Measurements from ENCODE around the gene SETD7.

DNA sequence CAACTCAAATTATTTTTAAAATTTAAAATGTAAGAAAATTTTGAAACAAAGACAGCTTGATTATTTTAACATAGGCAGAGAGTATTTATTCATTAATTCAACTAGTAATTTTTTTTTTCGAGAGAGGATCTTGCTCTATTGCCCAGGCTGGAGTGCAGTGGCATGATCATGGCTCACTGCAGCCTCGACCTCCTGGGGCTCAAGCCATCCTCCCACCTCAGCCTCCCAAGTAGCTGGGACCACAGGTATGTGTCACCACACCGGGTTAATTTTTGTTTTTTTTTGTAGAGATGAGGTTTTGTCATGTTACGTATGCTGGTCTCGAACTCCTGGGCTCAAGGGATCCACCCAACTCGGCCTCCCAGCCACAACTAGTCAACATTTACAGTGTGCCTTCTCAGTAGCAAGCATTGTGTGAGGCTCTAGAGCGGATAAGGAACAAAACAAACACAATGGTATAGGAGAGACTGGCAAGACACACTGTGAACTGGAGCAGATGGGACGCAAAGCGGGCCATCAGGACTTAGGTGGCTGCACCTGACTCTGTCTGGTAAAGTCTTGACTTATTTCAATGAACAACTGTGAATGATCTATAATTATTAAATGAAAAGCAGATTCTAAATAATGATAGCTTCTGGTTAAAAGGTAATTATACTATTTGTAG lies 21.6 kb downstream of the SETD7 start:
- no peak for TF ChIP-seq EZH2 (IDR thresholded peaks at IDR 0.05; ENCODE audit: low read depth, unreplicated experiment)
- TF ChIP-seq CREB1 (CRISPR knock-in tag; IDR thresholded peaks at IDR 0.05; ENCODE audit: low read depth): no peak
- no peak for TF ChIP-seq CTCF (conservative IDR thresholded peaks at IDR 0.05; ENCODE audit: low read depth in 2 of 2)
- no peak for TF ChIP-seq POLR2AphosphoS5 (IDR thresholded peaks at IDR 0.05; ENCODE audit: low read depth)
- TF ChIP-seq REST (IDR thresholded peaks at IDR 0.05; ENCODE audit: unreplicated experiment): no peak
